Bronchial epithelial cell (primary cell): Measurements from ENCODE around the gene KCND1. TPM values are rescaled to one million over a fixed set of nuclear protein-coding genes. Genes with fewer than 3 reads are reported as not detected.

Source experiments
- DNase-seq: peaks from one replicate; pipeline ENCODE4 v3.0.0-alpha.2; 2010; ENCODE audit warnings: low read depth
- FAIRE-seq: peaks from 2 replicates; lab custom pipeline; 2011; peaks lifted over from hg19 to GRCh38; lab: Jason Lieb, UNC
- H3K27me3 ChIP-seq: 2 replicates; pipeline ENCODE4 v1.5.1; 2011; ENCODE audit warnings: low read length; ENCODE audit not compliant: control insufficient read depth, insufficient read depth
- H3K36me3 ChIP-seq: 2 replicates; pipeline ENCODE4 v1.5.1; 2011; ENCODE audit warnings: low read length; ENCODE audit not compliant: control insufficient read depth, insufficient read depth
- H3K4me3 ChIP-seq: 2 replicates; pipeline ENCODE4 v1.5.1; 2011; ENCODE audit warnings: mild to moderate bottlenecking, low read depth, low read length, control low read depth
- total RNA-seq: library from RNA; depleted of rRNA; stranded (reverse); fragments of >200 nt; gene quantifications from 2 replicates; pipeline ENCODE4 v1.2.1, GENCODE V29; 2014
- TF ChIP-seq, protein P1 (sequence below): IDR thresholded peaks from 2 replicates; pipeline ENCODE4 v1.5.1; 2011; ENCODE audit warnings: mild to moderate bottlenecking, moderate library complexity, low read length, control low read depth, inconsistent platforms; ENCODE audit not compliant: insufficient read depth, severe bottlenecking

KCND1 gene
- total RNA-seq, 1 donor from 2014 or later, result 0.26 TPM

DNA sequence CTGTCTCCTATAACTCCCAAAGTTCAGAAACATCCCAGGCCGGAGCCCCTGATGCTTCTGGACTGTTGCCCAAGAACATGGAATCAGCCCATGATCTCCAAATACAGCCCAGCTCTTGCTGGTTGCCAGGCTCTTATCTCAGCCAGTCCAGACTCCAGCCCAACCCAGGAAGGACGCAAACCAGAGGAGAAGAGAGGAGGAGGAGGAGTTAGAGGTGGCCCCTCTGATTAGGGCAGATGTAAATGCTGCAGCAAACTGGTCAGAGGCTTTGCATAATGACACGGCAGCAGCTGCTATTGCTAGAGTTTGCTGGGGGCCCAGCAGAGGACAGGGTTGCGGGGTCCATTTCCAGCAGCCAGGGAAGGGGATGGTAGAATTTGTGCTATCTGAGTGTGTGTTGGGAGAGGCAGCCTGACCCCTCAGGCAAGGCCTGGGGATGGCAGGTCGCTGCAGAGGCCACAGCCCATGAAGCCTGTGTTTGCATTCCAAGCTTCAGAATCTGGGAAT is 10.0 kb downstream of the KCND1 start:
- Histone ChIP-seq H3K4me3 (no peak overlapping the region), H3K27me3 (no peaks in the 10 kb centered on the region), H3K36me3 (no peaks in the 10 kb centered on the region)
- FAIRE-seq (no peak), DNase-seq (no peak)
- TF ChIP-seq, protein P1, sequence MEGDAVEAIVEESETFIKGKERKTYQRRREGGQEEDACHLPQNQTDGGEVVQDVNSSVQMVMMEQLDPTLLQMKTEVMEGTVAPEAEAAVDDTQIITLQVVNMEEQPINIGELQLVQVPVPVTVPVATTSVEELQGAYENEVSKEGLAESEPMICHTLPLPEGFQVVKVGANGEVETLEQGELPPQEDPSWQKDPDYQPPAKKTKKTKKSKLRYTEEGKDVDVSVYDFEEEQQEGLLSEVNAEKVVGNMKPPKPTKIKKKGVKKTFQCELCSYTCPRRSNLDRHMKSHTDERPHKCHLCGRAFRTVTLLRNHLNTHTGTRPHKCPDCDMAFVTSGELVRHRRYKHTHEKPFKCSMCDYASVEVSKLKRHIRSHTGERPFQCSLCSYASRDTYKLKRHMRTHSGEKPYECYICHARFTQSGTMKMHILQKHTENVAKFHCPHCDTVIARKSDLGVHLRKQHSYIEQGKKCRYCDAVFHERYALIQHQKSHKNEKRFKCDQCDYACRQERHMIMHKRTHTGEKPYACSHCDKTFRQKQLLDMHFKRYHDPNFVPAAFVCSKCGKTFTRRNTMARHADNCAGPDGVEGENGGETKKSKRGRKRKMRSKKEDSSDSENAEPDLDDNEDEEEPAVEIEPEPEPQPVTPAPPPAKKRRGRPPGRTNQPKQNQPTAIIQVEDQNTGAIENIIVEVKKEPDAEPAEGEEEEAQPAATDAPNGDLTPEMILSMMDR, result no peak

DNA sequence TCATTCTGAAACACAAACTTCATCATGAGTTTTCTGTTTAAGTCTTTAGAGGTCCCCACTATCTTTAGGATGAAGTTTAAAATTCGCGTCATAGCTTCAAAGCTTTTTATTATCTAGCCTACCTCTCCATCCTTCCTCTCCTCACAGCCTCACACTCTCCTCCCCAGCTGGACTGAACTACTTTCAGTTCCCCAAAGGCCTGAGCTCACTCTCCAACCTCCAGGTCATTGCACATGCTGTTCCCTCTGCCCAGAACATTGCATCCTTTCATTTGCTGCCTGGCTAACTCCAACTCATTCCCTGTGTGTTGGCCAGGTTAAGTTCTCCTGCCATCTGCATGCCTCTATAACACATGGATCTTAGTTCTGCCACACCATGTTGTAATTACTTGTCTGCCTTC is 11.4 kb downstream of the KCND1 start:
- TF ChIP-seq, protein P1, result no peak
- Histone ChIP-seq H3K27me3 (no peaks in the 10 kb centered on the region), H3K36me3 (no peaks in the 10 kb centered on the region), H3K4me3 (no peak overlapping the region)
- DNase-seq, result no peak
- no peak for FAIRE-seq

DNA sequence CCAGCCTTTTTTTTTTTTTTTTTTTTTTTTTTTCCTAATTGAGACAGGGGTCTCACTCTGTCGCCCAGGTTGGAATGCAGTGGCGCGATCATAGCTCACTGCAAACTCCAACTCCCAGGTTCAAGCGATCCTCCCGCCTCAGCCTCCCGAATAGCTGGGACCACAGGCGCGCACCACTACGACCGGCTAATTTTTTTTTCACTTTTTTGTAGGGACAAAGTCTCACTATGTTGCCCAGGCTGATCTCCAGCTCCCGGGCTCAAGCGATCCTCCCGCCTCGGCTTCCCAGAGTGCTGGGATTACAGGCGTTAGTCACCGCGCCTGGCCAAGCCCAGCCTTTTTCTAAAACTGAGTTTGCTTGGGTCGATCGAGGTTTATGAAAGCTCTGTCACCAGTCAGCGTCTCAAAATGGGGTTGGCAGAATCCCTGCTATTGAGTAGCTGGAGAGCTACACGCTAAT is 13.0 kb downstream of the KCND1 start:
- no peaks in the 10 kb centered on the region for H3K36me3 ChIP-seq
- H3K4me3 ChIP-seq, result peak overlapping the region; percentile 54
- no peaks in the 10 kb centered on the region for H3K27me3 ChIP-seq
- DNase-seq, result peak; percentile 49
- no peak for FAIRE-seq
- TF ChIP-seq, protein P1, result no peak

DNA sequence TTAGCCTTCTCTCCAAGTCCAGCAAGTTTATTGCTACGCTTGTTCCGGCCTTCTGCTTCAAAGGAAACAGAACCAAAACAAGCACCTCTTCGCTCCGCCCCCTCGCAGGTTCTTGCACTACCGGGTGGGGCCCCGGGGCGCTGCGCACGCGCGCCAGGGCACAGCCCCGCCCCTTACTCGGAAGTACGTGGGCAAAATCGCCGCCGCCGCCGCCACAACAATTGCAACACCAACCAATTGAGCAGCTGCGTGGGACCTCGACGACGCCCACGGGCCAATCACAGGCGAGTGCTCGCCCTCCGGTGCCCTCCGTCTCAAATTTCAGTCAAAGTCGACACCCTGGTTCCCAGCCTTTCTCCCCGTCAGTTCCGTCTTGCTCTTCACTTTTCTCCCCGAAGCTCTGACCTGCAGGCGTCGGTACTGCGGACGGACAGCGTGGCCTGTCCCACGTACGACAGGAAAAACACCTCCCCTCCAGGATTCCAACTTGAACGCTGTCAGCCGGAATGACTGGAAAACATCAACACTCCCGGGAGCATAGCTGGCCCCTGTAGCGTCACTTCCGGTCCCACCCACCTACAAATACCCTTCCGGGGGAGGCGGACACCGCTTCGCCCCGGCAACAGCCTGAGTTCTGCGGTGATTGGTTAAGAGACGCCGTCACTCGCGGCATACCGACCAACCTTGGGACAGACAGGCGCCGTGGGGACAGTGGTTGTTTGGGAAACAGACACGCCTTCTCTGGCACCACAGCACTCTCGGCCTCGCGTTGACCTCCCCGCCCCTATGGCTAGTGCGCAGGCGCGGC is 13.6 kb downstream of the KCND1 start:
- H3K27me3 ChIP-seq, result no peaks in the 10 kb centered on the region
- DNase-seq (peak; percentile 92), FAIRE-seq (peak; percentile 91)
- no peaks in the 10 kb centered on the region for H3K36me3 ChIP-seq
- H3K4me3 ChIP-seq, result peak overlapping the region; percentile 54
- TF ChIP-seq, protein P1, result no peak

DNA sequence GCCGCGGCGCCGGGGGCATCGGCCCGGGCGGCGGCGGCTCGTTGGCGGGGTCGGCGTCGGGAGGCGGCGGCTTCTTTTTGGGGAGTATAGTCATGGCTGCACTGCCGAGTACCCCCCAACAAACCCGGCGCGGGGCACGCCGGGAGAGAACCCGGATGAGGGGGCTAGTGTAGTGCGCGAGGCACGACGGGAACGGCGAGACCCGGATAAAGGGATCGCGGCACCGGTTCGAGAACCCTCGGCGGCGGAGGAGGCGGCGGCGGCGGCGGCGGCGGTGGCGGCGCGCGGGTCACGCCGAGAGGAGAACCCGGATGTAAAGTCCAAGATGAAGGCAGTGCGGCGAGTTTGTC is 14.2 kb downstream of the KCND1 start, which contains the start of gene OTUD5:
OTUD5 (minus strand) TSS at position 131 of the 350 bp plus-strand sequence; CDS start at position 94, 37 bp downstream.
- Histone ChIP-seq H3K27me3 (no peaks in the 10 kb centered on the region), H3K36me3 (no peaks in the 10 kb centered on the region), H3K4me3 (peak within 1 kb of the TSS; percentile 54)
- DNase-seq (no peak), FAIRE-seq (no peak)
- TF ChIP-seq, protein P1, result no peak
